ENCODE results near the gene CDC42EP3.
A peak's percentile ranks its signal among the peaks of the same experiment; 100 is the strongest.

Gene CDC42EP3

DNA sequence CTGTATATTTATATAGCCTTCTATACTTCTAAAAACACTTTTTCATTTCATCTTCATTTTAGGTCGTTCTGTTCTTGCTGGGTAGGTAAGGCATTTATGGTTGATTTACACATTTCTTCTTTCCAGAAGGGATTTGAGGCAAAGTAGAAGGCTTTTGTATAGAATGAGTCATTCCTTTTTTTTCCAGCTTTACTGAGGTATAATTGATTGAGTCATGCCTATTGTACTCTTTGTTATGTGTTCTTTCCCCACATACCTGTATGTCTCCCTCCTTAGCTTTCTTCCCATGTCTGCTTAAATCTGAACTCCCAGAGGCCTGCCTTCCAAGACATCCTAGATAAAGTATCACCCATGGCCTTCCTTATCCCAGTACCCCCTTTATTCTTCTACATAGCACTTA is 4.8 kb upstream of the CDC42EP3 start:
- Mint-ChIP-seq H3K27me3 (no peaks in the 10 kb centered on the region), H3K9me3 (no peaks in the 10 kb centered on the region), H3K4me3 (no peak overlapping the region), H3K4me1 (peaks cover 19% of the 10 kb centered on the region), H3K27ac (ENCODE audit: low read depth) (no peak overlapping the region), H3K36me3 (ENCODE audit: insufficient read depth) (peaks cover 4% of the 10 kb centered on the region)
- ATAC-seq (replicated peaks; ENCODE audit: extremely low read depth, poor library complexity, severe bottlenecking) (no peak), DNase-seq (ENCODE audit: low spot score in 2 of 2) (no peak)

- Mint-ChIP-seq H3K36me3 (ENCODE audit: insufficient read depth) (peaks cover 10% of the 10 kb centered on the region), H3K27ac (ENCODE audit: low read depth) (no peak overlapping the region), H3K4me1 (peaks cover 29% of the 10 kb centered on the region), H3K27me3 (no peaks in the 10 kb centered on the region), H3K9me3 (no peaks in the 10 kb centered on the region), H3K4me3 (no peak overlapping the region)
- no peak for ATAC-seq (replicated peaks; ENCODE audit: extremely low read depth, poor library complexity, severe bottlenecking)
- DNase-seq (ENCODE audit: low spot score in 2 of 2): no peak
Measured at GRCh38 chr2:37674946-37675345, 3.5 kb upstream of the CDC42EP3 start.

- Mint-ChIP-seq H3K4me1 (peaks cover 46% of the 10 kb centered on the region), H3K27me3 (no peaks in the 10 kb centered on the region), H3K27ac (ENCODE audit: low read depth) (peak overlapping the region; percentile 85), H3K4me3 (peak overlapping the region; percentile 88), H3K9me3 (no peaks in the 10 kb centered on the region), H3K36me3 (ENCODE audit: insufficient read depth) (peaks cover 10% of the 10 kb centered on the region)
- DNase-seq (ENCODE audit: low spot score in 2 of 2): no peak
- peak; percentile 22 for ATAC-seq (replicated peaks; ENCODE audit: extremely low read depth, poor library complexity, severe bottlenecking)
Measured at GRCh38 chr2:37672870-37673184, 1.4 kb upstream of the CDC42EP3 start.

- H3K4me3 Mint-ChIP-seq: peak overlapping the region; percentile 88
- peaks cover 51% of the 10 kb centered on the region for H3K4me1 Mint-ChIP-seq
- no peaks in the 10 kb centered on the region for H3K27me3 Mint-ChIP-seq
- peak; percentile 30 for ATAC-seq (replicated peaks; ENCODE audit: extremely low read depth, poor library complexity, severe bottlenecking)
- no peaks in the 10 kb centered on the region for H3K9me3 Mint-ChIP-seq
- H3K27ac Mint-ChIP-seq (ENCODE audit: low read depth): peak overlapping the region; percentile 85
- DNase-seq (ENCODE audit: low spot score in 2 of 2): peak; percentile 44 to 47
- H3K36me3 Mint-ChIP-seq (ENCODE audit: insufficient read depth): peaks cover 10% of the 10 kb centered on the region
Measured at GRCh38 chr2:37672104-37672869, 845 bp upstream of the CDC42EP3 start.

- DNase-seq (ENCODE audit: low spot score in 2 of 2) (no peak), ATAC-seq (replicated peaks; ENCODE audit: extremely low read depth, poor library complexity, severe bottlenecking) (peak; percentile 10)
- Mint-ChIP-seq H3K27me3 (no peaks in the 10 kb centered on the region), H3K4me3 (peak overlapping the region; percentile 88), H3K36me3 (ENCODE audit: insufficient read depth) (peaks cover 10% of the 10 kb centered on the region), H3K9me3 (no peaks in the 10 kb centered on the region), H3K4me1 (peaks cover 57% of the 10 kb centered on the region), H3K27ac (ENCODE audit: low read depth) (peak overlapping the region; percentile 85)
Measured at GRCh38 chr2:37671816-37672103, 318 bp upstream of the CDC42EP3 start.

DNA sequence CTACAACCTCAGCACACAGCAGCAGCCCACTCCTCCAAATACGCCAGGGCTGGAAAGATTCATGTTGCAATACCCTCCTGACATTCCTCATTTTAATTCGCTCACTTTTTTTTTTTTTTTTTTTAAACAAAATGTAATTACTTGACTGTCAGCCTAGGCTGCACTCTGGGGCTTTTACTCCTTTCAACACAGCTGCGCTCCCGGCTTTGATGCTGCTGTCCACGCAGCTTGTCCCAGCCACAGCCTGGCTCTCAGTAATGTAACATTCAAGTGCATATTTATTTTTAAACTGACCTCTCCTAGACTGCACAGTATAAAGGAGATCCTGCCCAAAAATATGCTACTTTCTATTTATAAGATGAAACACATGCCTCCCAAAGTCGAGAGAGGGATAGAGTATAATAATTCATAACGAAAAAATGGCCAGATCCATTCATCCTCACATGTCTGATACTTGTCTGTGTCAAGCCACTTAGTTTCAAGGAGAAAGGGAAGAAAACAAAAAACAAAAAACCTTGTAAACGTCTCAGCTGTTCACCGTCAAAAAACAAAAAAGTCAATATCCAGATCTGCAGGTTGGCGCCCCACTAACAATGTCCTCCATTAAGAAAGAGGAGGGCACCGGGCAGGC is 949 bp downstream of the CDC42EP3 start:
- Mint-ChIP-seq H3K4me1 (peaks cover 68% of the 10 kb centered on the region), H3K36me3 (ENCODE audit: insufficient read depth) (peaks cover 12% of the 10 kb centered on the region), H3K27ac (ENCODE audit: low read depth) (peak overlapping the region; percentile 96), H3K27me3 (no peaks in the 10 kb centered on the region), H3K4me3 (peak overlapping the region; percentile 88), H3K9me3 (no peaks in the 10 kb centered on the region)
- no peak for ATAC-seq (replicated peaks; ENCODE audit: extremely low read depth, poor library complexity, severe bottlenecking)
- no peak for DNase-seq (ENCODE audit: low spot score in 2 of 2)

GRCh38 chr2:37669446-37669845 is 2.0 kb downstream of the CDC42EP3 start:
- Mint-ChIP-seq H3K36me3 (ENCODE audit: insufficient read depth) (peaks cover 16% of the 10 kb centered on the region), H3K9me3 (no peaks in the 10 kb centered on the region), H3K4me3 (peak overlapping the region; percentile 88), H3K27ac (ENCODE audit: low read depth) (peak overlapping the region; percentile 96), H3K4me1 (peaks cover 71% of the 10 kb centered on the region), H3K27me3 (no peaks in the 10 kb centered on the region)
- no peak for DNase-seq (ENCODE audit: low spot score in 2 of 2)
- ATAC-seq (replicated peaks; ENCODE audit: extremely low read depth, poor library complexity, severe bottlenecking): no peak

GRCh38 chr2:37667704-37668103 is 3.7 kb downstream of the CDC42EP3 start:
- Mint-ChIP-seq H3K36me3 (ENCODE audit: insufficient read depth) (peaks cover 24% of the 10 kb centered on the region), H3K27ac (ENCODE audit: low read depth) (peak overlapping the region; percentile 35), H3K27me3 (no peaks in the 10 kb centered on the region), H3K4me1 (peaks cover 83% of the 10 kb centered on the region), H3K9me3 (no peaks in the 10 kb centered on the region), H3K4me3 (peak overlapping the region; percentile 88)
- DNase-seq (ENCODE audit: low spot score in 2 of 2) (no peak), ATAC-seq (replicated peaks; ENCODE audit: extremely low read depth, poor library complexity, severe bottlenecking) (no peak)

DNA sequence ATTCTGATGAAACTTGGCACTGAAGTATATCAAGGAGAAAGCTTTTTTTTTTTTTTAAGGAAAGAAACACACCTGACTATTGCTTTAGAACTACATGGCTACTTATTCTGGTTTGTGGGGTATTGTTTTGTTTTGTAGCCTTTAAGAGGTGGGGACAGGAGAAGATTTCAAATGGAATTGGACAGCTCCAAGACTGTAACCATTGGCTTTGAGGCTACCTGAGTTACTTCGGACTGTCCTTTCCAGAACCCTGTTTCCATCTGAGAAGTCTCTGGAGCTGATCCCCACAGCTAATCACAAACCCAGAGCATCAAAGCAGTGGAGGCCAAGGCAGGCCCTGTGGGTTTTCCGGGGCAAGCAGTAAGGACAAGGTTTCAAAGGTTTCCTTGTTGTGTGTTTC is 4.7 kb downstream of the CDC42EP3 start:
- peaks cover 25% of the 10 kb centered on the region for H3K36me3 Mint-ChIP-seq (ENCODE audit: insufficient read depth)

GRCh38 chr2:37665604-37666362 is 5.7 kb downstream of the CDC42EP3 start:
- Mint-ChIP-seq H3K27ac (ENCODE audit: low read depth) (peak overlapping the region; percentile 5), H3K27me3 (no peaks in the 10 kb centered on the region), H3K9me3 (no peaks in the 10 kb centered on the region), H3K36me3 (ENCODE audit: insufficient read depth) (peaks cover 24% of the 10 kb centered on the region), H3K4me3 (peak overlapping the region; percentile 8), H3K4me1 (peaks cover 91% of the 10 kb centered on the region)
- DNase-seq (ENCODE audit: low spot score in 2 of 2) (no peak), ATAC-seq (replicated peaks; ENCODE audit: extremely low read depth, poor library complexity, severe bottlenecking) (no peak)

More for the DNA sequence above, 4.7 kb downstream of the CDC42EP3 start:
- DNase-seq (ENCODE audit: low spot score in 2 of 2) (no peak), ATAC-seq (replicated peaks; ENCODE audit: extremely low read depth, poor library complexity, severe bottlenecking) (no peak)
- peak overlapping the region; percentile 35 for H3K27ac Mint-ChIP-seq (ENCODE audit: low read depth)
- no peaks in the 10 kb centered on the region for H3K9me3 Mint-ChIP-seq
- peak overlapping the region; percentile 88 for H3K4me3 Mint-ChIP-seq
- no peaks in the 10 kb centered on the region for H3K27me3 Mint-ChIP-seq
- peaks cover 83% of the 10 kb centered on the region for H3K4me1 Mint-ChIP-seq

DNA sequence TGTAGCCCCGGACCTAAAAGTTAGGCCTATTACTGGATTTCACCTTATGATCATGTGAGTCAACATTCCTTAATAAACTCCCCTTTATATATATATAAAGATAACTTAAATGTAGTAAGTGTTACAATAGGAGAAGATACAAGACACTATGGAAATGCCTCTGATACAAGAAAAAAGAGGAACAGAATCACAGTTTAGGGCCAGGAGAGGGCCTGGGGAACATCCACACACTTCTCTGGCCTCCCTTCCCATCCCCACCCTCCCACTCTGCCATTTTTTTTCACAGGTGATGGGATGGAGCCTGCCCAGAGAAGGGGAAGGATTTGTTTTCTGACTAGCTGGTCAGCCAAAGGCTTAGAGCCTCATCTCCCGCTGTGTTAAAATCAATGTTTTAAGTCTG is 6.4 kb downstream of the CDC42EP3 start:
- Mint-ChIP-seq H3K27ac (ENCODE audit: low read depth) (peak overlapping the region; percentile 5), H3K27me3 (no peaks in the 10 kb centered on the region), H3K4me1 (peaks cover 91% of the 10 kb centered on the region), H3K36me3 (ENCODE audit: insufficient read depth) (peaks cover 24% of the 10 kb centered on the region), H3K4me3 (no peak overlapping the region), H3K9me3 (no peaks in the 10 kb centered on the region)
- ATAC-seq (replicated peaks; ENCODE audit: extremely low read depth, poor library complexity, severe bottlenecking): no peak
- DNase-seq (ENCODE audit: low spot score in 2 of 2): no peak

GRCh38 chr2:37664231-37664643 is 7.2 kb downstream of the CDC42EP3 start:
- Mint-ChIP-seq H3K4me1 (peaks cover 91% of the 10 kb centered on the region), H3K4me3 (peak overlapping the region; percentile 43), H3K36me3 (ENCODE audit: insufficient read depth) (peaks cover 24% of the 10 kb centered on the region), H3K9me3 (no peaks in the 10 kb centered on the region), H3K27me3 (no peaks in the 10 kb centered on the region), H3K27ac (ENCODE audit: low read depth) (peak overlapping the region; percentile 5)
- ATAC-seq (replicated peaks; ENCODE audit: extremely low read depth, poor library complexity, severe bottlenecking): no peak
- no peak for DNase-seq (ENCODE audit: low spot score in 2 of 2)

GRCh38 chr2:37663390-37663789 is 8.1 kb downstream of the CDC42EP3 start:
- Mint-ChIP-seq H3K4me3 (peak overlapping the region; percentile 43), H3K27me3 (no peaks in the 10 kb centered on the region), H3K4me1 (peaks cover 91% of the 10 kb centered on the region), H3K36me3 (ENCODE audit: insufficient read depth) (peaks cover 27% of the 10 kb centered on the region), H3K9me3 (no peaks in the 10 kb centered on the region), H3K27ac (ENCODE audit: low read depth) (peak overlapping the region; percentile 33)
- DNase-seq (ENCODE audit: low spot score in 2 of 2) (no peak), ATAC-seq (replicated peaks; ENCODE audit: extremely low read depth, poor library complexity, severe bottlenecking) (no peak)
